Measurements from ENCODE around the gene ST8SIA5. TPM values are rescaled to one million over a fixed set of nuclear protein-coding genes. Genes with fewer than 3 reads are reported as not detected.

Gene ST8SIA5
- total RNA-seq, 1 donor: under 0.01 TPM

GRCh38 chr18:46725310-46725709 lies 31.5 kb downstream of the ST8SIA5 start:
- Histone ChIP-seq H3K4me3 (ENCODE audit: insufficient read depth, low read length) (no peak overlapping the region), H3K27ac (ENCODE audit: low read depth, low read length) (no peak overlapping the region)
- TF ChIP-seq CTCF (IDR thresholded peaks at IDR 0.05; ENCODE audit: extremely low read depth, low read depth, low read length): no peak

GRCh38 chr18:46723856-46724415 lies 32.9 kb downstream of the ST8SIA5 start:
- H3K27me3 ChIP-seq (ENCODE audit: insufficient read depth, low read length): no peaks in the 10 kb centered on the region
- H4K20me1 ChIP-seq (ENCODE audit: insufficient read depth, low read length): no peaks in the 10 kb centered on the region
- peak; percentile 38 for DNase-seq (ENCODE audit: insufficient read length, low spot score, missing footprints)
- no peak overlapping the region for H2AFZ ChIP-seq (ENCODE audit: low read length)
- no peaks in the 10 kb centered on the region for H3K79me2 ChIP-seq (ENCODE audit: insufficient read depth, low read length)
- no peaks in the 10 kb centered on the region for H3K9me3 ChIP-seq (ENCODE audit: low read depth, low read length)
- peaks cover 5% of the 10 kb centered on the region for H3K4me1 ChIP-seq (ENCODE audit: insufficient read depth, low read length)
- no peak overlapping the region for H3K4me3 ChIP-seq (ENCODE audit: insufficient read depth, low read length)
- no peaks in the 10 kb centered on the region for H3K36me3 ChIP-seq (ENCODE audit: insufficient read depth, low read length)
- no peak for TF ChIP-seq CTCF (IDR thresholded peaks at IDR 0.05; ENCODE audit: extremely low read depth, low read depth, low read length)
- no peak overlapping the region for H3K27ac ChIP-seq (ENCODE audit: low read depth, low read length)
- H3K4me2 ChIP-seq (ENCODE audit: insufficient read depth, low read length): no peak overlapping the region

More at GRCh38 chr18:46725310-46725709, 31.5 kb downstream of the ST8SIA5 start:
- H3K9me3 ChIP-seq (ENCODE audit: low read depth, low read length): peaks cover 7% of the 10 kb centered on the region
- no peak overlapping the region for H2AFZ ChIP-seq (ENCODE audit: low read length)
- no peaks in the 10 kb centered on the region for H3K4me1 ChIP-seq (ENCODE audit: insufficient read depth, low read length)
- no peak for DNase-seq (ENCODE audit: insufficient read length, low spot score, missing footprints)
- H3K27me3 ChIP-seq (ENCODE audit: insufficient read depth, low read length): no peaks in the 10 kb centered on the region
- no peaks in the 10 kb centered on the region for H3K36me3 ChIP-seq (ENCODE audit: insufficient read depth, low read length)
- H3K79me2 ChIP-seq (ENCODE audit: insufficient read depth, low read length): no peaks in the 10 kb centered on the region
- H4K20me1 ChIP-seq (ENCODE audit: insufficient read depth, low read length): no peaks in the 10 kb centered on the region
- H3K4me2 ChIP-seq (ENCODE audit: insufficient read depth, low read length): no peak overlapping the region

GRCh38 chr18:46722051-46722450 lies 34.8 kb downstream of the ST8SIA5 start:
- DNase-seq (ENCODE audit: insufficient read length, low spot score, missing footprints): no peak
- no peaks in the 10 kb centered on the region for H3K27me3 ChIP-seq (ENCODE audit: insufficient read depth, low read length)
- no peaks in the 10 kb centered on the region for H4K20me1 ChIP-seq (ENCODE audit: insufficient read depth, low read length)
- no peak overlapping the region for H2AFZ ChIP-seq (ENCODE audit: low read length)
- no peak overlapping the region for H3K4me3 ChIP-seq (ENCODE audit: insufficient read depth, low read length)
- no peak overlapping the region for H3K4me2 ChIP-seq (ENCODE audit: insufficient read depth, low read length)
- no peaks in the 10 kb centered on the region for H3K79me2 ChIP-seq (ENCODE audit: insufficient read depth, low read length)
- no peak for TF ChIP-seq CTCF (IDR thresholded peaks at IDR 0.05; ENCODE audit: extremely low read depth, low read depth, low read length)
- H3K4me1 ChIP-seq (ENCODE audit: insufficient read depth, low read length): peaks cover 12% of the 10 kb centered on the region
- no peaks in the 10 kb centered on the region for H3K36me3 ChIP-seq (ENCODE audit: insufficient read depth, low read length)
- no peaks in the 10 kb centered on the region for H3K9me3 ChIP-seq (ENCODE audit: low read depth, low read length)
- no peak overlapping the region for H3K27ac ChIP-seq (ENCODE audit: low read depth, low read length)

- TF ChIP-seq CTCF (IDR thresholded peaks at IDR 0.05; ENCODE audit: extremely low read depth, low read depth, low read length): no peak
- no peak for DNase-seq (ENCODE audit: insufficient read length, low spot score, missing footprints)
- H3K27me3 ChIP-seq (ENCODE audit: insufficient read depth, low read length): no peaks in the 10 kb centered on the region
Measured at GRCh38 chr18:46721331-46721730, 35.5 kb downstream of the ST8SIA5 start.

More at GRCh38 chr18:46721331-46721730, 35.5 kb downstream of the ST8SIA5 start:
- Histone ChIP-seq H3K9me3 (ENCODE audit: low read depth, low read length) (no peaks in the 10 kb centered on the region), H3K79me2 (ENCODE audit: insufficient read depth, low read length) (no peaks in the 10 kb centered on the region), H3K36me3 (ENCODE audit: insufficient read depth, low read length) (no peaks in the 10 kb centered on the region), H3K4me1 (ENCODE audit: insufficient read depth, low read length) (peaks cover 12% of the 10 kb centered on the region), H3K27ac (ENCODE audit: low read depth, low read length) (no peak overlapping the region), H2AFZ (ENCODE audit: low read length) (no peak overlapping the region), H3K4me2 (ENCODE audit: insufficient read depth, low read length) (no peak overlapping the region), H3K4me3 (ENCODE audit: insufficient read depth, low read length) (no peak overlapping the region), H4K20me1 (ENCODE audit: insufficient read depth, low read length) (no peaks in the 10 kb centered on the region)
